PC-3 (cell line): Measurements from ENCODE around the gene USP34.

Experiments used
- CTCF ChIP-seq: fragments of 300-600 bp; sonication (generic); conservative IDR thresholded peaks from 2 replicates; pipeline ENCODE4 v1.5.1; 2017; ENCODE audit warnings: antibody characterized with exemption, low read depth, mild to moderate bottlenecking, low read length
- EZH2 ChIP-seq: fragments of 300-600 bp; sonication (generic); IDR thresholded peaks from one replicate; pipeline ENCODE4 v1.6.1; 2017; ENCODE audit warnings: antibody characterized with exemption, mild to moderate bottlenecking, low read length; ENCODE audit not compliant: unreplicated experiment

- TF ChIP-seq CTCF (no peak), EZH2 (no peak)
These were observed 65.1 kb downstream of the USP34 start for GRCh38 chr2:61405813-61406212.
